IMR-90 (cell line): ENCODE data around the gene PRSS21. TPM values are rescaled to one million over a fixed set of nuclear protein-coding genes. Genes with fewer than 3 reads are reported as not detected.

Experiments
- ATAC-seq: fragments of 200-7000 bp; cut with Tn5 transposase; 2 replicates; pipeline ENCODE4 v1.9.1; 2020; ENCODE audit warnings: low read depth, mild to moderate bottlenecking, moderate library complexity
- BruUV-seq: library from RNA; stranded (reverse); fragments of 400-500 nt; replicated peaks from 2 replicates; lab custom pipeline; 2021; lab: Mats Ljungman, UMichigan
- CTCF ChIA-PET: fragments of 300-600 bp; formaldehyde crosslinking; extraction: SDS; loops from one replicate; lab custom pipeline; 2021; ENCODE audit warnings: antibody characterized with exemption; lab: Yijun Ruan, JAX
- POLR2A ChIA-PET: fragments of 300-600 bp; sonication (Branson Sonifier 250); formaldehyde crosslinking; loops from one replicate; lab custom pipeline; 2022; ENCODE audit warnings: antibody characterized with exemption; ENCODE audit not compliant: unreplicated experiment; lab: Charles Lee
- DNase-seq: peaks from one replicate; pipeline ENCODE4 v3.0.0; 2013
- H2AFZ ChIP-seq: replicated peaks from 2 replicates; pipeline ENCODE3; 2013; ENCODE audit warnings: low read length, mild to moderate bottlenecking; ENCODE audit not compliant: poor library complexity
- H2AK5ac ChIP-seq: 2 replicates; pipeline ENCODE4 v1.6.1; 2013; ENCODE audit warnings: low read depth, low read length, inconsistent platforms
- H2AK9ac ChIP-seq: replicated peaks from 2 replicates; pipeline ENCODE3; 2013; ENCODE audit warnings: mild to moderate bottlenecking, low read depth, low read length, moderate library complexity; ENCODE audit not compliant: poor library complexity
- H2BK120ac ChIP-seq: 2 replicates; pipeline ENCODE4 v1.6.1; 2013; ENCODE audit warnings: low read depth, low read length, inconsistent platforms
- H2BK15ac ChIP-seq: 3 replicates; pipeline ENCODE4 v1.6.1; 2013; ENCODE audit warnings: low read depth, low read length, inconsistent platforms
- H2BK20ac ChIP-seq: 2 replicates; pipeline ENCODE4 v1.6.1; 2013; ENCODE audit warnings: low read depth, mild to moderate bottlenecking, inconsistent platforms, low read length, moderate library complexity
- H2BK5ac ChIP-seq: 2 replicates; pipeline ENCODE4 v1.6.1; 2013; ENCODE audit warnings: mild to moderate bottlenecking, low read depth, low read length, inconsistent platforms; ENCODE audit not compliant: poor library complexity, severe bottlenecking
- H3K14ac ChIP-seq: replicated peaks from 2 replicates; pipeline ENCODE4 v1.6.1; 2013; ENCODE audit warnings: low read depth, low read length, inconsistent platforms
- H3K18ac ChIP-seq: 2 replicates; pipeline ENCODE4 v1.6.1; 2013; ENCODE audit warnings: low read depth, low read length, control low read depth
- H3K23ac ChIP-seq: 2 replicates; pipeline ENCODE4 v1.6.1; 2013; ENCODE audit warnings: low read depth, low read length, inconsistent platforms
- H3K27ac ChIP-seq: 2 replicates; pipeline ENCODE4 v1.5.1; 2013; ENCODE audit warnings: mild to moderate bottlenecking, control low read depth, low read length; ENCODE audit not compliant: insufficient read depth
- H3K27me3 ChIP-seq: 2 replicates; pipeline ENCODE4 v1.6.1; 2013; ENCODE audit warnings: low read length; ENCODE audit not compliant: control insufficient read depth, insufficient read depth
- H3K36me3 ChIP-seq: 2 replicates; pipeline ENCODE4 v1.6.1; 2013; ENCODE audit warnings: low read length, mixed read lengths; ENCODE audit not compliant: control insufficient read depth, insufficient read depth
- H3K4ac ChIP-seq: 2 replicates; pipeline ENCODE4 v1.6.1; 2013; ENCODE audit warnings: low read depth, low read length, inconsistent platforms
- H3K4me1 ChIP-seq: 2 replicates; pipeline ENCODE4 v1.6.1; 2013; ENCODE audit warnings: low read length, mixed read lengths; ENCODE audit not compliant: control insufficient read depth, insufficient read depth
- H3K4me2 ChIP-seq: 2 replicates; pipeline ENCODE4 v1.6.1; 2013; ENCODE audit warnings: low read depth, mild to moderate bottlenecking, control low read depth, low read length, moderate library complexity
- H3K4me3 ChIP-seq: 2 replicates; pipeline ENCODE4 v1.5.1; 2013; ENCODE audit warnings: low read depth, mild to moderate bottlenecking, control low read depth, low read length, moderate library complexity; ENCODE audit not compliant: insufficient read depth
- H3K56ac ChIP-seq: 2 replicates; pipeline ENCODE4 v1.6.1; 2013; ENCODE audit warnings: low read length, inconsistent platforms; ENCODE audit not compliant: insufficient read depth; ENCODE audit errors: extremely low read depth
- H3K79me1 ChIP-seq, 2 experiments: 2 replicates each; pipeline ENCODE4 v1.6.1; 2013; ENCODE audit warnings: low read length in 2 of 2, inconsistent platforms in 1 of 2, low read depth in 1 of 2
- H3K9ac ChIP-seq: 2 replicates; pipeline ENCODE4 v1.6.1; 2013; ENCODE audit warnings: low read depth, low read length, control low read depth
- H3K9me1 ChIP-seq: 2 replicates; pipeline ENCODE4 v1.6.1; 2013; ENCODE audit warnings: low read length, inconsistent platforms; ENCODE audit not compliant: insufficient read depth
- H3K9me3 ChIP-seq: 2 replicates; pipeline ENCODE4 v1.6.1; 2013; ENCODE audit warnings: low read length; ENCODE audit not compliant: control insufficient read depth, insufficient read depth
- H4K20me1 ChIP-seq: 2 replicates; pipeline ENCODE4 v1.6.1; 2013; ENCODE audit warnings: low read length, inconsistent platforms; ENCODE audit not compliant: insufficient read depth
- H4K5ac ChIP-seq: 2 replicates; pipeline ENCODE4 v1.6.1; 2013; ENCODE audit warnings: mild to moderate bottlenecking, low read depth, low read length, control low read depth
- H4K8ac ChIP-seq, 2 experiments: 2 replicates each; pipeline ENCODE4 v1.6.1; 2013; ENCODE audit warnings: low read depth in 2 of 2, low read length in 2 of 2, control low read depth in 1 of 2, inconsistent platforms in 1 of 2
- H4K91ac ChIP-seq: 2 replicates; pipeline ENCODE4 v1.6.1; 2013; ENCODE audit warnings: low read depth, low read length, inconsistent platforms; ENCODE audit not compliant: insufficient read depth
- BHLHE40 ChIP-seq: fragments of 150-350 bp; IDR thresholded peaks from 2 replicates; pipeline ENCODE4 v1.6.1; 2016; ENCODE audit warnings: mild to moderate bottlenecking, low read depth, low read length
- FOS ChIP-seq: fragments of 150-350 bp; IDR thresholded peaks from 2 replicates; pipeline ENCODE4 v1.6.1; 2016; ENCODE audit warnings: low read depth, low read length
- MAFK ChIP-seq: IDR thresholded peaks from 2 replicates; pipeline ENCODE4 v1.6.1; 2012; ENCODE audit warnings: low read depth, low read length, improper control_type of control experiment
- MAZ ChIP-seq: IDR thresholded peaks from 2 replicates; pipeline ENCODE4 v1.6.1; 2012; ENCODE audit warnings: low read depth, mild to moderate bottlenecking, low read length, improper control_type of control experiment, moderate library complexity, borderline replicate concordance
- MXI1 ChIP-seq: IDR thresholded peaks from 2 replicates; pipeline ENCODE4 v1.6.1; 2012; ENCODE audit warnings: low read depth, mild to moderate bottlenecking, low read length, moderate library complexity, borderline replicate concordance
- NFE2L2 ChIP-seq: fragments of 150-350 bp; IDR thresholded peaks from 2 replicates; pipeline ENCODE4 v1.6.1; 2016; ENCODE audit warnings: low read depth, mild to moderate bottlenecking, low read length
- POLR2A ChIP-seq: IDR thresholded peaks from 2 replicates; pipeline ENCODE4 v1.6.1; 2012; ENCODE audit warnings: mild to moderate bottlenecking, low read depth, low read length
- RAD21 ChIP-seq: IDR thresholded peaks from 2 replicates; pipeline ENCODE4 v1.6.1; 2012; ENCODE audit warnings: low read length, improper control_type of control experiment
- RCOR1 ChIP-seq: IDR thresholded peaks from 2 replicates; pipeline ENCODE4 v1.6.1; 2012; ENCODE audit warnings: mild to moderate bottlenecking, low read length, improper control_type of control experiment; ENCODE audit not compliant: insufficient replicate concordance
- RFX5 ChIP-seq: IDR thresholded peaks from 2 replicates; pipeline ENCODE4 v1.8.0; 2012; ENCODE audit warnings: low read depth, mild to moderate bottlenecking, low read length, moderate library complexity
- SMC3 ChIP-seq: fragments of 150-350 bp; IDR thresholded peaks from 2 replicates; pipeline ENCODE4 v1.6.1; 2016; ENCODE audit warnings: low read depth, mild to moderate bottlenecking, antibody characterized with exemption, low read length, moderate library complexity
- WGBS, 2 experiments: methylation state at CpG; one replicate each; pipeline versions ENCODE4 v1.1.5 to v1.1.7; 2013; ENCODE audit warnings: missing lambda C conversion rate in 2 of 2; ENCODE audit not compliant: insufficient read length in 1 of 2; ENCODE audit errors: extremely low coverage in 2 of 2; 5-methylcytosine and 5-hydroxymethylcytosine counted together
- dilution Hi-C: fragments of 300-500 bp; cut with HindIII; formaldehyde crosslinking; loops from one replicate; pipeline ENCODE4 v1.14.3; 2018; ENCODE audit warnings: low sequenced_read_pairs; ENCODE audit not compliant: unreplicated experiment
- in situ Hi-C: fragments of 300-500 bp; cut with MboI; formaldehyde crosslinking; loops from 3 replicates; pipeline ENCODE4 v1.14.3; 2019; ENCODE audit warnings: low sequenced_read_pairs, inconsistent platforms, mixed read lengths
- intact Hi-C: fragments of 100-400 bp; cut with micrococcal nuclease; formaldehyde crosslinking; loops from 2 replicates; pipeline ENCODE4 v1.10.0; 2022
- polyA plus RNA-seq, 3 experiments: library from polyadenylated mRNA; depleted of rRNA; stranded (reverse); fragments of >200 nt; gene quantifications; 2 replicates each; pipeline ENCODE4 v1.2.3, GENCODE V29; 2012; ENCODE audit warnings: low replicate concordance in 1 of 3
- total RNA-seq: library from RNA; depleted of rRNA; stranded (reverse); fragments of >200 nt; gene quantifications from 2 replicates; pipeline ENCODE4 v1.2.3, GENCODE V29; 2012
- TF ChIP-seq, protein P1 (sequence below): fragments of 150-350 bp; IDR thresholded peaks from 2 replicates; pipeline ENCODE4 v1.6.1; 2016; ENCODE audit warnings: low read depth, mild to moderate bottlenecking, low read length, moderate library complexity, borderline replicate concordance
- TF ChIP-seq, protein P2 (sequence below): fragments of 150-350 bp; IDR thresholded peaks from 2 replicates; pipeline ENCODE4 v1.6.1; 2017; ENCODE audit warnings: mild to moderate bottlenecking, antibody characterized with exemption, low read length, low read depth
- TF ChIP-seq, protein P3 (sequence below): conservative IDR thresholded peaks from 2 replicates; pipeline ENCODE4 v1.5.1; 2012; ENCODE audit warnings: mild to moderate bottlenecking, low read depth, low read length, improper control_type of control experiment

PRSS21 gene
- total and polyA plus RNA-seq, 2 of the 4 experiments (the other 2 are of a cell fraction) = 0.21 TPM; not detected in 1

DNA sequence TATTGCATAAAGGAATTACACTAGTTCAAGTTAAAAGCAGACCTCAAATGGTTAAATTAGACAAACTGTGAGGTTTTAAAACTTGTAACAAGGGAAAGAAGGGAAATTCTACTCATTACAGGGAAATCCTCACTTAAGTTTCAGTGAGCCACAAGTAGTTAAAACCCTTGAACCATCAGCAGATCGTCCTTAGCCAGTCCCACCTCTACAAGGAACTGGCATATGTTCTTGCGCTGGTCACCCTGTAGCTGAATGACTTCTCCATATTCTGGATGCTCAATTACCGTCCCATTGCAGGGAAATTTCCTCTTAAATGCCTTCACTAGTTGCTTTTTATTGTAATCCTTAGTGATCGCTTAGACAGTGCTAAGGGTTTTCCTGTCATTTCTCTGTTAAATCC, 5.5 kb downstream of the PRSS21 start:
- H3K9ac ChIP-seq = no peak overlapping the region
- H4K20me1 ChIP-seq = no peaks in the 10 kb centered on the region
- 20% methylated on average over 1 of the region's 4 CpGs; no CpG with 5 or more reads in 1 of the 2 experiments for WGBS, 2 experiments
- H4K8ac ChIP-seq = no peak overlapping the region
- no peaks in the 10 kb centered on the region for H3K9me1 ChIP-seq
- H3K14ac ChIP-seq = no peak overlapping the region
- H3K23ac ChIP-seq = no peak overlapping the region
- H3K4me2 ChIP-seq = no peak overlapping the region
- TF ChIP-seq RCOR1 (no peak), NFE2L2 (no peak), BHLHE40 (no peak), FOS (no peak), MAZ (no peak), RFX5 (no peak), POLR2A (no peak), RAD21 (no peak), MAFK (no peak), MXI1 (no peak), SMC3 (no peak)
- TF ChIP-seq, protein P1, sequence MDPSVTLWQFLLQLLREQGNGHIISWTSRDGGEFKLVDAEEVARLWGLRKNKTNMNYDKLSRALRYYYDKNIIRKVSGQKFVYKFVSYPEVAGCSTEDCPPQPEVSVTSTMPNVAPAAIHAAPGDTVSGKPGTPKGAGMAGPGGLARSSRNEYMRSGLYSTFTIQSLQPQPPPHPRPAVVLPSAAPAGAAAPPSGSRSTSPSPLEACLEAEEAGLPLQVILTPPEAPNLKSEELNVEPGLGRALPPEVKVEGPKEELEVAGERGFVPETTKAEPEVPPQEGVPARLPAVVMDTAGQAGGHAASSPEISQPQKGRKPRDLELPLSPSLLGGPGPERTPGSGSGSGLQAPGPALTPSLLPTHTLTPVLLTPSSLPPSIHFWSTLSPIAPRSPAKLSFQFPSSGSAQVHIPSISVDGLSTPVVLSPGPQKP = no peak
- TF ChIP-seq, protein P2, sequence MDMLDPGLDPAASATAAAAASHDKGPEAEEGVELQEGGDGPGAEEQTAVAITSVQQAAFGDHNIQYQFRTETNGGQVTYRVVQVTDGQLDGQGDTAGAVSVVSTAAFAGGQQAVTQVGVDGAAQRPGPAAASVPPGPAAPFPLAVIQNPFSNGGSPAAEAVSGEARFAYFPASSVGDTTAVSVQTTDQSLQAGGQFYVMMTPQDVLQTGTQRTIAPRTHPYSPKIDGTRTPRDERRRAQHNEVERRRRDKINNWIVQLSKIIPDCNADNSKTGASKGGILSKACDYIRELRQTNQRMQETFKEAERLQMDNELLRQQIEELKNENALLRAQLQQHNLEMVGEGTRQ = no peak
- TF ChIP-seq, protein P3, sequence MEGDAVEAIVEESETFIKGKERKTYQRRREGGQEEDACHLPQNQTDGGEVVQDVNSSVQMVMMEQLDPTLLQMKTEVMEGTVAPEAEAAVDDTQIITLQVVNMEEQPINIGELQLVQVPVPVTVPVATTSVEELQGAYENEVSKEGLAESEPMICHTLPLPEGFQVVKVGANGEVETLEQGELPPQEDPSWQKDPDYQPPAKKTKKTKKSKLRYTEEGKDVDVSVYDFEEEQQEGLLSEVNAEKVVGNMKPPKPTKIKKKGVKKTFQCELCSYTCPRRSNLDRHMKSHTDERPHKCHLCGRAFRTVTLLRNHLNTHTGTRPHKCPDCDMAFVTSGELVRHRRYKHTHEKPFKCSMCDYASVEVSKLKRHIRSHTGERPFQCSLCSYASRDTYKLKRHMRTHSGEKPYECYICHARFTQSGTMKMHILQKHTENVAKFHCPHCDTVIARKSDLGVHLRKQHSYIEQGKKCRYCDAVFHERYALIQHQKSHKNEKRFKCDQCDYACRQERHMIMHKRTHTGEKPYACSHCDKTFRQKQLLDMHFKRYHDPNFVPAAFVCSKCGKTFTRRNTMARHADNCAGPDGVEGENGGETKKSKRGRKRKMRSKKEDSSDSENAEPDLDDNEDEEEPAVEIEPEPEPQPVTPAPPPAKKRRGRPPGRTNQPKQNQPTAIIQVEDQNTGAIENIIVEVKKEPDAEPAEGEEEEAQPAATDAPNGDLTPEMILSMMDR = no peak
- H2AFZ ChIP-seq = no peak overlapping the region
- no peak overlapping the region for H3K4ac ChIP-seq
- H2BK20ac ChIP-seq = no peak overlapping the region
- peaks cover 56% of the 10 kb centered on the region for H3K27me3 ChIP-seq
- in situ Hi-C loops (no loop called here), dilution Hi-C loops (no loop called here), intact Hi-C loops (no loop called here)
- H3K36me3 ChIP-seq = no peaks in the 10 kb centered on the region
- no TSS peak for BruUV-seq
- no peak overlapping the region for H3K18ac ChIP-seq
- ChIA-PET CTCF (interaction anchor here (0.6 to 1.0 kb wide), 2 partner anchors 9 to 16 kb away, joined by 3 read pairs; no protein-coding TSS in a partner anchor), POLR2A (no interaction called here)
- H2AK9ac ChIP-seq = no peak overlapping the region
- no peak overlapping the region for H3K56ac ChIP-seq
- no peak overlapping the region for H2BK5ac ChIP-seq
- no peak overlapping the region for H2BK120ac ChIP-seq
- H4K5ac ChIP-seq = no peak overlapping the region
- no peaks in the 10 kb centered on the region for H3K79me1 ChIP-seq
- no peak overlapping the region for H2AK5ac ChIP-seq
- DNase-seq (no peak), ATAC-seq (no peak)
- no peaks in the 10 kb centered on the region for H3K9me3 ChIP-seq
- no peak overlapping the region for H2BK15ac ChIP-seq
- H3K4me3 ChIP-seq = no peak overlapping the region
- no peak overlapping the region for H3K27ac ChIP-seq
- no peaks in the 10 kb centered on the region for H3K4me1 ChIP-seq
- no peak overlapping the region for H4K91ac ChIP-seq
